Adipocyte (in vitro differentiated cells): ENCODE measurements around the gene MAP6.

Source experiments
- DNase-seq: peaks from one replicate; pipeline ENCODE4 v3.0.0-alpha.2; 2015; ENCODE audit warnings: low read depth
- H3K27me3 ChIP-seq: replicated peaks from 2 replicates; pipeline ENCODE4 v1.7.0; 2013; ENCODE audit warnings: mild to moderate bottlenecking, low read length, moderate library complexity; ENCODE audit not compliant: control insufficient read depth, insufficient read depth
- H3K36me3 ChIP-seq: 2 replicates; pipeline ENCODE4 v1.7.0; 2013; ENCODE audit warnings: low read length, mild to moderate bottlenecking, moderate library complexity; ENCODE audit not compliant: control insufficient read depth, insufficient read depth, severe bottlenecking
- H3K4me1 ChIP-seq: 2 replicates; pipeline ENCODE4 v1.7.0; 2013; ENCODE audit warnings: mild to moderate bottlenecking, low read length, moderate library complexity; ENCODE audit not compliant: control insufficient read depth, insufficient read depth
- H3K4me3 ChIP-seq: 2 replicates; pipeline ENCODE4 v1.7.0; 2013; ENCODE audit warnings: mild to moderate bottlenecking, low read length, moderate library complexity
- H3K9ac ChIP-seq: 2 replicates; pipeline ENCODE4 v1.7.0; 2013; ENCODE audit warnings: mild to moderate bottlenecking, low read length, moderate library complexity
- H3K9me3 ChIP-seq: 2 replicates; pipeline ENCODE4 v1.7.0; 2013; ENCODE audit warnings: mild to moderate bottlenecking, low read length, moderate library complexity; ENCODE audit not compliant: control insufficient read depth

The MAP6 gene

DNA sequence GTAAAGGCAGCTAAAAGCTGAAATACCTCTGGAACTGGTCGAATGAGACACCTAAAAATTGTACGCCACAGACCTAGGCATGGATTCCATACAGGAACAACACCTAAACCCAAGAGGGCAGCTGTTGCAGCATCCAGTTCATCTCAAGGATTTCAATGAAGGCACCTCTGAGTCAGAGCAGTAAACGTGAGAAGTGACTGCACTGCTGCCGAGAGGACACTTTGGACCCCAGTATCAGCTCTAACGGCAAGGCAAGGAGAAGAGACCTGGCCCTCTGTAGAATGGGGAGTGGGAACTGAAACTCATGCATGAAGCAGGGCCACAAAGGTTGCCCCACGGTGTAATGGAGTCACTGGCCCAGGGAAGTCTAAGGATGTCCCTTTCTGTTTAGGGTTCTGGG lies 23.9 kb downstream of the MAP6 start:
- Histone ChIP-seq H3K4me1 (peaks cover 12% of the 10 kb centered on the region), H3K9ac (no peak overlapping the region), H3K36me3 (no peaks in the 10 kb centered on the region), H3K9me3 (no peaks in the 10 kb centered on the region), H3K4me3 (no peak overlapping the region), H3K27me3 (no peaks in the 10 kb centered on the region)
- DNase-seq, result no peak

DNA sequence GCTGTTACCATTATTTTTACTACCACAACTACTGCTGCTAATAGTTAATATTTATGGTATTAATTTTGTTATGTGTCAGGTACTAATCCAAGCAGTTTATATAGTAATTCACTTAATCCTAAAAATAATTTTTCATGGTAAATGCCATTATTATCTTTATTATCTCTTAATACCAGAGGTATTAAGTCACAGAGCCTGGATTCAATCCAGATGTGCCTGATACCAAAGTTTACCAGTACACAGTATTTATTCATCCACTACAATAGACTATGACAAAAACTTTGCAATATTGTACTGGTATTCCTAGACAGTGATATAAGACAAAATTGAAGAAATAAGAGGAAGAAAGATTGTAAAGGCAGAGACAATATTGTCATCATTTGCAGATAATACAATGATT lies 24.5 kb downstream of the MAP6 start:
- Histone ChIP-seq H3K4me3 (no peak overlapping the region), H3K9ac (no peak overlapping the region), H3K27me3 (no peaks in the 10 kb centered on the region), H3K9me3 (no peaks in the 10 kb centered on the region), H3K36me3 (no peaks in the 10 kb centered on the region), H3K4me1 (peaks cover 16% of the 10 kb centered on the region)
- DNase-seq, result no peak

DNA sequence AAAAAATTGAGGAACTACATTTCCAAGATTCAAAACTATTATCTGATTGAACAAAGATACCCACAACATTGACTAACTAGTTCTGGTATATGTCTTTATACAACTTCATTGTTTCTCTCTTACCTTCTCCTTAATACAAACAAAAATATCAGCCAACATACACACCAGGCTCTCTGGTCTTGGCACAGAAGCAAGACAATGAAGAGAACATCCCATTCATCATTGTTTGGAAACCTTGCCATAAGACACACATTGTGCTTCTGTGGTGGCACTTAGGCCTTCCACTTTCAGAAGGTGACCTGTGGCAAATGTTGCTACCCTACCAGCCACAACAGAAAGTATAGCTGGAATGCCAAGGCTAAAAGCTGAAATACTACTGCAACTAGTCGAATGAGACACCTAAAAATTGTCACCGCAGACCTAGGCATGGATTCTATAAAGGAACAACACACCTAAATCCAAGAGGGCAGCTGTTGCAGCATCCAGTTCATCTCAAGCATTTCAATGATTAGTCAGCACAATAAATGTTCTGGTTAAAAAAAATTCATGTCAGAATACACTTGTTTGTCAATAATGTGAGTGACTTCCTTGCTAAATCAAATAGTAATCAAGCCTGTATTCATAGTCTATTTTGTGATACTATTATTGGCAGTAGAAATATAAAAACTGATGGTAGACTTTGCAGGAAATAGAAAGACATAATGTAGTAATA lies 26.3 kb downstream of the MAP6 start:
- H3K27me3 ChIP-seq, result no peaks in the 10 kb centered on the region
- H3K4me1 ChIP-seq, result peaks cover 16% of the 10 kb centered on the region
- DNase-seq, result no peak
- H3K4me3 ChIP-seq, result no peak overlapping the region
- no peaks in the 10 kb centered on the region for H3K36me3 ChIP-seq
- H3K9me3 ChIP-seq, result no peaks in the 10 kb centered on the region
- no peak overlapping the region for H3K9ac ChIP-seq

DNA sequence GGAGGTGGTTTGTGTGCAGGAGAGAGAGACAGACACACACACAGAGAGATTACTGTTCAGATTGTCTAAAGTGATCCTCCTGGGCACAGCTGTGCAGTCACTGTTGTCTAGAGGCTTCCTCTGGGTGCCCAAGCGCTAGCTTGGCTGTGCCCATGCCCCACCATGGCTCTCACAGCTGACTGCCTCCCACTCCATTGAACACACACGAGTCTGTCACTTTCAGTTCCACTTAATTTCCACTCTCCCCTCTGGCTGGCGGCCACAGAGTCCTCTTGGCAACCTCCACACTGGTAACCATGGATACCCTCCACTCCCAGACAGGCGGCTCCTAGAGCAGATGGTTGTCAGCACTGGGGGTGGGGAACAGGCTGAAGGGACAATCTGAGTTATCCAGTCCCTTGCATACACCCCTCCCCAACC lies 29.1 kb downstream of the MAP6 start:
- Histone ChIP-seq H3K9ac (no peak overlapping the region), H3K4me1 (peaks cover 23% of the 10 kb centered on the region), H3K4me3 (peak overlapping the region; percentile 7), H3K27me3 (no peaks in the 10 kb centered on the region), H3K36me3 (no peaks in the 10 kb centered on the region), H3K9me3 (no peaks in the 10 kb centered on the region)
- peak; percentile 75 for DNase-seq

DNA sequence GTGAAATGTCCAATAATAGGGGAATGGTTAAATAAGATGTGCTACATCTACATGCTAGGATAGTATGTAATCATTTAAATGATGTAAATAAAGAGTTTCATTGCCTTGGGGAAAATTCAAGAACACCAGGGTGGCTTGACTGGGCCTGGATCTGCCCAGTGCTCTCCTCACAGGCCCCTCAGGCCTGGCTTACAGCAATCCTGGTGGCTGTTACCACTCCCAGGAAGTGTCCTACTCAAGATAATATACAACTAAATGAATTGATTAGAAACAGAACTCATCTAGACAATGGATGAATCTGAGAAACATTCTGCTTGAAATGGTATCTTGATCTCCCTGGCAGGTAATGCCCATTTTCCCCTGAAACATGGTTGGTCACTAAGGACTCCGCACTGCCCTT lies 30.8 kb downstream of the MAP6 start:
- DNase-seq, result no peak
- H3K36me3 ChIP-seq, result no peaks in the 10 kb centered on the region
- peaks cover 17% of the 10 kb centered on the region for H3K4me1 ChIP-seq
- no peaks in the 10 kb centered on the region for H3K9me3 ChIP-seq
- H3K4me3 ChIP-seq, result no peak overlapping the region
- H3K27me3 ChIP-seq, result no peaks in the 10 kb centered on the region
- H3K9ac ChIP-seq, result no peak overlapping the region

DNA sequence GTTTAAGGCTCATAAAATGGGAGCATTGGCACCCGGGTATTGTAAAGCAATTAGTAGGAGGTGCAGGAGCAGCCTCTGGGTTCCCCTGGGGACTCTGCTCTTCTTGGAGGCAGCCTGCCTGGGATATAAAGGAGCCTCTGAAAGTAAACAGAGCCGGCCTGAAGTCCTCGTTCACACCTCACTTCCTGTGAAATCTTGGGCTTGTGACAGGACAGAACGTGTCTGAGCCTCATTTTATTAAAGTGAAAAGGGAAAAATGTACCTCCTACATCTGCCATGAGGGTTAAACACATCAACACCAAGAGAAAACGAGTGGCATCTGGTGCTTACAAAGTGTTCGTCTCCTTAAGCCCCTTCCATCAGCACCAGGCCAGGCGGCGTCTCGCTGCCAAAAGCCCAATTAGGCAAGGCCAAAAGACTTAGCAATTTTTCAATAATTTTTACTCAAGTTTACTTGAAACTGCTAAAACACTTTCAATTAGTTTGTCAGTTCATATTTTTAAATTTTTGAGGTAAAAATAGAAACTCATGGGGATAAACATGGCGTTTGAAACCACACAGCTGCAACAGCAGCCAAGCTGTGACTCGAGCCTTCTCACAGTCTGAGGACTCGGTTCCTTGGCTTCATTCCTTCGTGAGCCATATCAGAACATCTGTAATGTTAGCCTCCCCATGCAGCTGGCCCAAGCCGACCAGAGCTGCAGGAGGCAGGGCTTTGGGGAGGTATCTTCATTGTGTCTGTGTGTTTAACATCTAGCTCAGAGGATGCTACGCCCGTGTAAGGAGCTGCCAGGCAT lies 33.6 kb downstream of the MAP6 start:
- peak; percentile 76 for DNase-seq
- Histone ChIP-seq H3K27me3 (no peaks in the 10 kb centered on the region), H3K9me3 (no peaks in the 10 kb centered on the region), H3K4me1 (peaks cover 16% of the 10 kb centered on the region), H3K9ac (peak overlapping the region; percentile 56), H3K4me3 (peak overlapping the region; percentile 38), H3K36me3 (no peaks in the 10 kb centered on the region)

DNA sequence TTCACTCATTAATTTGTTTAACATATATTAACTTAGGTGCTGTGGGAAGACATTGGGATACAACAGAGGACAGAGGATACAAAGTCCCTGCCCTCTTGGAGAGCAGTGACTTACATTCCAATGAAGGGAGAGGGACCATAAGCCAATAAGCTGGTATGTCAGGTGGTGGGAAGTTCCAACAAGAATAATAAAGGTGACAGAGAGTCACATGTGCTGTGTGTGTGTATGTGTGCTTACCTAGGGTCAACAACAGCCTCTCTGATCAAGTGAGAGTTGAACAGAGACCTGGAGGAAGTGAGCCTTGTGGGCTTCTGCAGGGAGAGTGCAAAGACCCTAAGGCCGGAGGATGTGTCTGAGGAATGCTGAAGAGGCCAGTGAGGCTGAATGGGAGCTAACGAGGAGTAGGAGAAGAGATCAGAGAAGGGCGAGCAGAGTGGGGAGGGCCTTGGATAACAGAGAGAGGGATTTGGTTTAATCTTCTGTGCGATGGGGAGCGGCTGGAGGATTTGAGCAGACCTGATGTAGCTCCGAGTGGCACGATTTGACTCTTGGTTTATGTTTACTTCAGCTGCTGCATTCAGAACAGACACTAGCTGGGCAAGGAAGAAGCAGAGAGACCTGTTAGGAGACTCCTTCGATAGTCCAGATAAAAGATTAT lies 35.3 kb downstream of the MAP6 start:
- no peak for DNase-seq
- Histone ChIP-seq H3K9me3 (no peaks in the 10 kb centered on the region), H3K9ac (no peak overlapping the region), H3K27me3 (no peaks in the 10 kb centered on the region), H3K4me3 (no peak overlapping the region), H3K36me3 (no peaks in the 10 kb centered on the region), H3K4me1 (peaks cover 10% of the 10 kb centered on the region)

DNA sequence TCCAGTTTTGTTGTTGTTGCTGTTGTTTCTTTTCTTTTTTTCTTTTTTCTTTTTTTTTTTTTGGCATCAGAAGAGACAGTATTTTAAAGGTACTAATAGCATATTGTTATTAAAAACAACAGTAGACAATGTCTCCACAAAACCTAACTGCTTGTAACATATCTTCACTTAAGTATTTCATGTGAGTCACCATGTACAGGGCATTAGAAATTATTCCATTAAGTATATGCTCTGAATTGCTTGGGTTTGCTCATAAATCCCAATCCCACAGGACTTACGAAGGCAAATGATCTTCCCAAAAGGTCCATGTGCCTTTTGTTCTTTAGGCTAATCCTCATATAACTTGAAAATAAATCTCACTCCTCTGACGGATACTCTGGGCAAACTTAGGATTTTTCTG lies 35.9 kb downstream of the MAP6 start:
- Histone ChIP-seq H3K27me3 (no peaks in the 10 kb centered on the region), H3K9me3 (no peaks in the 10 kb centered on the region), H3K9ac (no peak overlapping the region), H3K36me3 (no peaks in the 10 kb centered on the region), H3K4me3 (no peak overlapping the region), H3K4me1 (peaks cover 13% of the 10 kb centered on the region)
- DNase-seq, result no peak

DNA sequence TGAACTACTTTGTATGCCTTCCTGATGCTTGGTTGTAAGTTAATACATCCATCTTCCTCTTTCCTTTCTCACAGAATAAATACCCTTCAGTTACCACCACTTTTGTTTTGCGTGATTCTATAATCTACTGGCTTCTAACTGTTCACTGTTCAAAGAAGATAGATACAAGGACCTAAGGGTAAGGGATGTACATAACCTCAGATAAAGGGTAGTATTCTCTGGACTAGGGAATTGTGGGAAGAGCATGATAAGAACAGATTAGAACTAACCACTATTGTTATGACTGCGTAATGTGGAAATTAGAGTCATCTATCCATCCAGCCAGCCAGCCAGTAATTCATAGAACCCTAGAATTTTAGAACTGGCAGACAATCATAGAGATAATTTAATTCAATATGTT lies 36.4 kb downstream of the MAP6 start:
- Histone ChIP-seq H3K9ac (no peak overlapping the region), H3K9me3 (no peaks in the 10 kb centered on the region), H3K27me3 (no peaks in the 10 kb centered on the region), H3K36me3 (no peaks in the 10 kb centered on the region), H3K4me3 (no peak overlapping the region), H3K4me1 (peaks cover 18% of the 10 kb centered on the region)
- no peak for DNase-seq

DNA sequence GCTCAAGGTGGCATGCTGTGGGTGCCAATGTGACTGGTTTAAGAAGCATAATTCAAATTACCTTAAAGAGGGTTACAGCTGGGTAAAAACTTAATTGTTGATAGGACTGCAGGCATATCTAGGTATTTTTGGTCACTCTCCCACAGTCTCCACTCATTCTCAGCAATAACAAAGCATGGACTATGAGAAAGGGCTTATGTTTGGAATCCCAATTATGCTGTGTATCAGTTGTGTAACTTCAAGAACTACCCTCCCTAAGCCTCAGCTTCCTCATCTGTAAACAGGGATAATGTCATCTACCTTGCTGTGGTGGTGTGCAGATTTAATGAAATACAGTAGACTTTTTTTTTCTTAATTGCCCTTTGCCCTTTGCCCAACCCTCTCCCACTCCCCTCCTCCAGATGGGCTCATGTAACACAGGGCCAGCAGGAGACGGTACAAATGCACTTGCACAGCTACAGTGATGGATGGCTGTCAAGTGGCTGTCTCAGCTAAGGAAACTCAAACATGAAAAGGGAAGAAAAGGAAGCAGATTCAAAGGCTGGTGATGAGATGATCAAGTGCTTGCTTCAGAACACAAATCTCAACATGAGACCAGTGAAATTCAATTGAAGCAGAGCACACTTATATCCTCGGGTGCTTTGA lies 37.6 kb downstream of the MAP6 start:
- no peak overlapping the region for H3K4me3 ChIP-seq
- no peaks in the 10 kb centered on the region for H3K27me3 ChIP-seq
- DNase-seq, result no peak
- no peak overlapping the region for H3K9ac ChIP-seq
- no peaks in the 10 kb centered on the region for H3K9me3 ChIP-seq
- H3K4me1 ChIP-seq, result peaks cover 28% of the 10 kb centered on the region
- no peaks in the 10 kb centered on the region for H3K36me3 ChIP-seq
